Fibroblast of skin of right quadriceps (primary cell): ENCODE results near the gene AGFG2.

Experiments
- DNase-seq: peaks from one replicate; pipeline ENCODE4 v3.0.0-alpha.2; 2013

The AGFG2 gene

GRCh38 chr7:100573691-100574361, 34.8 kb downstream of the AGFG2 start, which contains the start of gene SAP25:
Gene SAP25 (minus strand): TSS chr7:100573900. CDS start chr7:100573742, 158 bp downstream.
- DNase-seq = no peak

GRCh38 chr7:100574362-100575205, 35.6 kb downstream of the AGFG2 start:
- no peak for DNase-seq

- DNase-seq = no peak
Observed at GRCh38 chr7:100575206-100575631, 36.2 kb downstream of the AGFG2 start.

- no peak for DNase-seq
Observed at GRCh38 chr7:100575746-100576383, 36.9 kb downstream of the AGFG2 start.

GRCh38 chr7:100576384-100576993, 37.5 kb downstream of the AGFG2 start:
- no peak for DNase-seq

GRCh38 chr7:100577103-100577502, 38.1 kb downstream of the AGFG2 start:
- DNase-seq = no peak

- no peak for DNase-seq
Observed at GRCh38 chr7:100577507-100577906, 38.5 kb downstream of the AGFG2 start.

- DNase-seq = no peak
Observed at GRCh38 chr7:100578246-100579183, 39.5 kb downstream of the AGFG2 start.

- no peak for DNase-seq
Observed at GRCh38 chr7:100580466-100581283, 41.7 kb downstream of the AGFG2 start.

GRCh38 chr7:100582041-100582579, 43.1 kb downstream of the AGFG2 start:
- no peak for DNase-seq

GRCh38 chr7:100582650-100583049, 43.6 kb downstream of the AGFG2 start:
- no peak for DNase-seq

GRCh38 chr7:100583132-100584053, 44.4 kb downstream of the AGFG2 start:
- DNase-seq = no peak

- DNase-seq = no peak
Observed at GRCh38 chr7:100584054-100584682, 45.2 kb downstream of the AGFG2 start.

GRCh38 chr7:100584683-100585510, 45.9 kb downstream of the AGFG2 start:
- DNase-seq = peak; percentile 59

GRCh38 chr7:100585511-100586265, 46.7 kb downstream of the AGFG2 start, which contains the start of gene LRCH4:
Gene LRCH4 (minus strand): TSS chr7:100586129. CDS start chr7:100586100, 29 bp downstream.
- no peak for DNase-seq

- peak; percentile 100 for DNase-seq
Observed at GRCh38 chr7:100586266-100587025, 47.4 kb downstream of the AGFG2 start, which contains the start of gene FBXO24. Gene FBXO24 (plus strand): TSS chr7:100586328. CDS start chr7:100586626, 298 bp downstream.
